Kasumi-1 (cell line): ENCODE measurements around the gene DHRS12.

Source experiments
- DNase-seq, 2 experiments: peaks; one replicate each; lab custom pipeline; 2025; lab: John Stamatoyannopoulos, UW

The DHRS12 gene

GRCh38 chr13:51803422-51804294 is at the start of gene DHRS12:
Gene DHRS12, minus strand, starts transcription at chr13:51804163. Its CDS starts 4,504 bp downstream, at chr13:51799659.
- DNase-seq = peak; percentile 73 to 77

DNA sequence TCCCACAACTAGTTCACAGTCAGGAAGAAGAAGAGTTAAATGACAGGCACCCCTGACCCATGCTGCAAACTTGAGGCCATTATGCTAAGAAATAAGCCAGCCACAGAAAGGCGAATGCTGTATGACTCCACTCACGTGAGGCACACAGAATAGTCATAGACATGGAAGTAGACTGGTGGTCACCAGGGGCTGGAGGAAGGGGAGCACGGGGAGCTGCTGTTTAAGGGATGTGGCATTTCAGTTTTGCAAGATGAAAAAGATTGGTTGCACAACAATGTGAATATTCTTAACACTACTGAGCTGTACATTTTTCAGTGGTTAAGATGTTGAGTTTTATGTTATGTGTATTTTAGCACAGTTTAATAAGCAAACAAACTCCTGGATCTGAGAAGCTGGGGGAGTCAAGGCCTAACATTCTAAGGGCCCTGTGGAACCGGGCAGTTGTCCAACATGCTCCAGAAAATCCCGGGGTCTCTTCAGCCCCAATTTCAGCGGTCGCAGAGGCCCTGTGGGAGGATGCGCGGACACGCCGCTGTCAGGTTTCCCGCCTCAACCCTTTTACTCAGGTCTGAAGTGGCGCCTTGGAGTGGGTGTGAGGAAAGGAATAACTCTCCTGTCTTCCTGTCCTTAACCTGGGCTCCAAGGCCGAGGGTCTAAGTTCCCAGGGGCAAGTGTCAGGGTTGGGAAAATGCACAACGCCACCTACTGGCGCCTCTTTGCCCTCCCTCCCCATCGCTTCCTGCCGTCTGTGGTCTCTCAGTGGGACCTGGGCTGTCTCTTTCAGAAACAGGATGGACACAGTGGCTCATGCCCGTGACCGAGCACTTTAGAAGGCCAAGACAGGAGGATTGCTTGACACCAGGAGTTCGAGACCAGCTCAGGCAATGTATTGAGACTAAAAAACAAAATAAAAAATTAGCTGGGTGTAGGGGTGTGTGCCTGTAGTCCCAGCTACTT is 45.5 kb upstream of the DHRS12 start:
- DNase-seq = peak; percentile 28 to 53

DNA sequence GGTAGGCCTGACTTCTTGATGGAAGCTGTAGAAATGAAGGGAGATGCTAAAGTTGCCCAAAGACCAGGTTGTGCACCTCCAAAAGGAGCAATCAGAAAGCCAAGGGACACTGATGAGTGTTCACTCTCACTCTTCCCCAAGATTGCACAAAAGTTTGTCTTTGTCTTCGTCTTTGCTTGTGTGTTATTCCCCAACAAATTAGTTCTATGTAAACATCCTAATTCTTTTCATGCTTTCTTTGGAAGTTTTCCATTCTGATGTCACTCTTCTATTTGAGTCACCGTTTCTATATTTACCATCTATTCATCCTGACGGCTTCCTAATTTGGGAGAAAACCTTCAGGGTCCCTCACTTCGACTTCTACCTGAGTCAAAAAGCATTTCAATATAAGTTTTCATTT is 44.7 kb upstream of the DHRS12 start:
- no peak for DNase-seq

GRCh38 chr13:51846756-51847155 is 42.8 kb upstream of the DHRS12 start:
- DNase-seq = no peak

GRCh38 chr13:51845574-51846318 is 41.8 kb upstream of the DHRS12 start:
- no peak for DNase-seq

- DNase-seq = peak; percentile 41 to 51
Measured at GRCh38 chr13:51844862-51845573, 41.1 kb upstream of the DHRS12 start, which contains the start of gene TMEM272. Gene TMEM272, minus strand, starts transcription at chr13:51845177. Its CDS starts 6,647 bp downstream, at chr13:51838530.

DNA sequence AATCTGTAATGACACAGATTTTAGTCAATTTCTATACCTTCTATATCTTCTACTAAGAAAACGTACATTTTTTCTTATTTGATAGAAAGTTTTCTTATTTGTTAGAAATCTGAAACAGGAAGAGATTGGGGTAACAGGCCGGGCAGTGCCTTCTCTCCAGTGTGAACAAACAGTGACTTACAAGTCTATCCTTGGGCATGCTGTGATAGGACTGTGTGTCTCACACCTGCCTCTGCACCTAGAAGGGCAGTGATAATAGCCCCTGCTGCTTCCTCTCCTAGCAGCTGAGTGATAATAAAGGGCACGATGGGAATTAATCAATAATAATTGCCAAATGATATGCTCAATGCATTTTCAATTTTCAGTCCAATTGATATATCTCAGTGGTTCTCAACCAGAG is 39.6 kb upstream of the DHRS12 start:
- no peak for DNase-seq

DNA sequence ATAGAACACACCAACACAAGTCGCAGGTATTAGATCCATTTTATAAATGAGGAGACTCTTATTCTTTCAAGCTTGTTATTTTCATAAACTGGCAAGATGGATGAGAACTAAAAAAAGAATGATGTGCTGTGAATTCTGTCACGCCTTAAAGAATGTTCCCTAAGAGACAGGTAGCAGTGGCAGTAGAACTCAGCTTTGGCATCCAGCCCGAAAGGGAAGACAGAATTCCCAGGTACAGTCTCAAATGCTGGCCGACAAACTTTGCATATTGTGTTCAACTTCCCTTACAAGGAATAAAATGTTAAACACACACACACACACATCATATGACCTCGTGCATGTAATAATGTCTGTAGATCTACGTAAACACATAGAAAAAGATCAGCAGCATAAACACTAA is 37.8 kb upstream of the DHRS12 start:
- DNase-seq = no peak

- DNase-seq = no peak
Measured at GRCh38 chr13:51840917-51841316, 37.0 kb upstream of the DHRS12 start.

DNA sequence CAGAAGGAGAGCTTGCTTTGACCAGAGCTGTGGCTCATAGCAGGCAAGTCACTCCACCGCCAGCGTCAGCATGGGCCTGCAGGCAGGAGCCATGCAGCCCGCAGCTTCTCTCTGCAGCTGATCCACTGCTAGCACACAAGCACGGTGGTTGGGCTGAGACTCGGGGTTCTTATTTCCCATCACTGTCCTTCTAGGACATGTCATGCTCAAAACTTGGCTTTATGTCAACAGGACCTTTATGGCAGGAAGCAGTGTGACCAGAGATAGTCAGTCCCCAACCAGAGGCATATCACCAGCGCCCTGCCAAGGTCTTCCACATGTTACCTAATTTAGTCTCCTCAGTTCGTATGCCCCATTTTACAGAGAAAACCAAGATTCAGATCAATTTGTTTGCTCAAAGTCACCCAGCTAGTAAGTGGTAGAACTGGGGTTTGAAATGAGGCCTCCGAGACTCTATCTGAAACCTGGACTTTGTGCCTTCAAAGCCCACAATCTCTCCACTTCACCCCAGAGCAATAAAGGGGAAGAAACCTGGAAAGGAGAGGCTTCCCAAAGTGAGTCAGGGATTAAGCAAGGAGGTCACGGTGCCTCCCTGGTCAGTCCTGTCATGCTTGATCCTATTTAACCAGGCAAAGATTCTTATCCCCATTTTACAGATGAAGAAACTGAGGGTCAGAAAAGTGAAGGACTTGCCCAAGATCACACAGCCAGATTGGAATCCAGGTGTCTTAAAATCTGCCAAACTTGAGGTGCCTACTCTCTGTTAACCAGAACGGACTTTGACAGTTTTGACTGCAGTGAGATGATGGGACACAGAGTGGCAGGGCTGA is 36.0 kb upstream of the DHRS12 start:
- no peak for DNase-seq

GRCh38 chr13:51838240-51838846 is 34.4 kb upstream of the DHRS12 start:
- no peak for DNase-seq

GRCh38 chr13:51837016-51837415 is 33.1 kb upstream of the DHRS12 start:
- no peak for DNase-seq

- DNase-seq = no peak
Measured at GRCh38 chr13:51834581-51835171, 30.7 kb upstream of the DHRS12 start.

DNA sequence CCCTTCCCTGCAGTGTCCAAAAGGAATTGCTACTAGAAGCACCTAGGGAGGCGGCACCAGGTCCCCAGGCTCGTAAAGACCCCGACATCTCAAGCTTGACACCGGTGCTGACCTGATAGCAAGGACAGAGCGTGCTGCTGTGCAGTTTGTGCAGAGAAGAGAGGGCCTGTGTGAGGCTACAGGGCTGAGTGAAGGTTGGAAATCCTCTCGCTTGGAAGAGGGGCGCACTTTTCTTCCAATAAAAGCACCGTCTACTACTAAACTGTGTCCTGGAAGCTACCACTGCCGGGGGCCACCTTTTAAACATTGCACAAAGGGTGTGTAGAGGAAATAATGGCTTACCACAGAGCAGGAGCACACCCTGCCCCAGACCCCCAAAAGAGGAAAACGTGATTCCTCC is 30.0 kb upstream of the DHRS12 start:
- peak; percentile 63 to 68 for DNase-seq

DNA sequence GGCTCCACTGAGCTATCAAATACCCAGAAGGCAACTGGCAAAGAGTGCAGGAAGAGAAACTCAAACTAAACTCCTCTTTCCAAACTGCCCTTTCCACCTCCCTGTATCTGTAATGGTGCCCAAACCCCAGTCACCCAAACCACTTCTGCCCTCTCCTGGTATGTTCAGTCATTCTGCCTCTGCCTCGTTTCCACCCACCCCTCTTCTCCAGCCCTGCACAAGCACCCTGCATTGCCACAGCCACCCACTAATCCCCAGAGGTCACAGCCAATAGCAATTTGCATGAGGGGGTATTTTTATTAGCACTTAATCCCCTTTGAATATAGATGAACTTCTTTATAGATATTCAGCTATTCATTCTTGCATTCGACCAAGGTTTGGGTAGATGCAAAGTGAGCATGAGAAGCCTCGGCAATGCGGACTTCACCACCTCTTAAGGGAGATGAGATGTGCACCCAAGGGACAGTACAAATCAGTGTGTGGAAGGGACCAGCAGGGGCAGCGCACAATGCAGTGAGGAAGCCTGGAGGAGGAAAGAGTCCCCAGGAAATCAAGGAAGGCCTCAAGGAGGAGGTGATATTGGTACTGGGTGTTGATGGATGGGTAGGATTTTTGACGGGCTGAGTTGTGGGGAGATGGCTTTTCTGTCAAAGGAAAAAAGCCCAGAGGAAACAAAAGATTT is 28.6 kb upstream of the DHRS12 start:
- peak; percentile 78 to 85 for DNase-seq

- no peak for DNase-seq
Measured at GRCh38 chr13:51831519-51831918, 27.6 kb upstream of the DHRS12 start.

- DNase-seq = no peak
Measured at GRCh38 chr13:51829568-51829899, 25.6 kb upstream of the DHRS12 start.

DNA sequence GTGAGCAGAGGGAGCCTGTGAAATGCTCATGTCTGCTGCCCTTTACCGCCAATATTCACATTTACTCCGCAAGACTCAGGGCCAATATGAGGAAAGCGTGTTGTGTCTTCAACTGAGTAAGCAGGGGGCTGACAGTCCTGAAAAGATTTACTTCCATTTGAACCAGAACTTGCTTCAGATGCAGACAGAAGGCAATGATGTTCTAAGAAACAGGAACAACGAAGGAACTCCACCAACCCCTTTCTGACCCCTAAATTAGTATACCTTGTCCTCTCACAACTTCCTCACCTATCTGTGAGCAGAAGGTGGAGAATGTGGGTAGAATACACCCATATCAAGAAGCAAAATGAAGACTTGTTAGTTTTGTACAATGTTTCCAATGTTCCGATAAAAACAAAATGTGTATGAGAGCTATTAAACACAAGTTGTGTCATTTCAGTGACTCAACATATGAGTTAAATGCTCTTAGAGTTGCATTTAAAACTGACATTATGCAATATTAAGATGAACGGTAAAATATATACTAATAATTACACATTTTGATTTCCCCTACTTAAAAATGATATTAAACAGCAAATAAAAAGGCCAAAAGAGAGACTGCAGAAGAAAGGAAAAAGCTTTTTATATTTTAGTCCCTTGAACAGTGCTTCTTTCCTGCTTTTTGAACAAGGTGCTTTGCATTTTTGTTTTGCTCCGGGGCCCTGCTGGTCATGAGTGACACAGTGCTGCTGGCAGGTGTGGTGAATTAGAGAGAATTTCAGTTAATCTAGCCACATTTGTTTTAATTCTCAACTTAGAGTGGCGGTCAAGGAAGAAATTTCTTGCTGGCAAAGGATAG is 25.0 kb upstream of the DHRS12 start:
- DNase-seq = no peak
